K562 (cell line): ENCODE measurements around the gene PITPNC1. TPM values are rescaled to one million over a fixed set of nuclear protein-coding genes. Genes with fewer than 3 reads are reported as not detected.

Source experiments
- ATF7 ChIP-seq: fragments of 450-650 bp; IDR thresholded peaks from 2 replicates; pipeline ENCODE4 v1.7.1; 2014; ENCODE audit warnings: mild to moderate bottlenecking, moderate library complexity
- CBFA2T3 ChIP-seq: fragments of 450-650 bp; IDR thresholded peaks from 2 replicates; pipeline ENCODE4 v1.6.1; 2017
- E2F3 ChIP-seq: fragments of 250-450 bp; sonication (Bioruptor Pico); IDR thresholded peaks from 2 replicates; pipeline ENCODE4 v1.4.0; 2020; ENCODE audit warnings: mild to moderate bottlenecking
- MAFK ChIP-seq: IDR thresholded peaks from 2 replicates; pipeline ENCODE4 v1.6.1; 2011; ENCODE audit warnings: low read length, improper control_type of control experiment
- NR1H2 ChIP-seq: sonication (generic); formaldehyde crosslinking; IDR thresholded peaks from 2 replicates; pipeline ENCODE4 v1.4.0; 2020; ENCODE audit warnings: mild to moderate bottlenecking, missing genetic modification reagents
- PHF8 ChIP-seq: fragments of 200-600 bp; sonication (generic); IDR thresholded peaks from 2 replicates; pipeline ENCODE4 v1.6.1; 2012; ENCODE audit warnings: mixed run types, mild to moderate bottlenecking, inconsistent platforms, low read length, moderate library complexity, borderline replicate concordance
- RAD21 ChIP-seq, 2 experiments: fragments of 250-450 bp in 1 of 2; fragments of 450-650 bp in 1 of 2; sonication (Bioruptor Pico) in 1 of 2; formaldehyde crosslinking in 1 of 2; IDR thresholded peaks in 1 of 2; conservative IDR thresholded peaks in 1 of 2; 2 replicates each; pipeline versions ENCODE4 v1.4.0 to v1.8.0; 2020 to 2022; ENCODE audit warnings: mild to moderate bottlenecking in 2 of 2, moderate library complexity in 1 of 2
- TCFL5 ChIP-seq: fragments of 250-450 bp; sonication (Bioruptor Pico); conservative IDR thresholded peaks from 2 replicates; pipeline ENCODE4 v1.6.1; 2021; ENCODE audit warnings: mild to moderate bottlenecking, moderate library complexity, matching md5 sums
- TEAD4 ChIP-seq, 2 experiments: sonication (generic) in 1 of 2; formaldehyde crosslinking in 1 of 2; IDR thresholded peaks; 2 replicates each; pipeline versions ENCODE4 v1.6.1 to v1.8.0; 2012 to 2022; ENCODE audit warnings: borderline replicate concordance in 1 of 2, inconsistent platforms in 1 of 2, low read length in 1 of 2, mild to moderate bottlenecking in 1 of 2, missing genetic modification reagents in 1 of 2
- ZNF316 ChIP-seq: fragments of 450-650 bp; IDR thresholded peaks from 2 replicates; pipeline ENCODE4 v1.6.1; 2016
- ZNF57 ChIP-seq: fragments of 450-650 bp; formaldehyde crosslinking; IDR thresholded peaks from 2 replicates; pipeline ENCODE4 v1.4.0; 2020; ENCODE audit warnings: mild to moderate bottlenecking, moderate library complexity
- ZNF609 ChIP-seq: sonication (generic); formaldehyde crosslinking; IDR thresholded peaks from 2 replicates; pipeline ENCODE4 v1.8.1; 2023; ENCODE audit warnings: missing genetic modification reagents, mild to moderate bottlenecking, borderline replicate concordance
- ZNF717 ChIP-seq: fragments of 250-450 bp; sonication (Bioruptor Pico); IDR thresholded peaks from 2 replicates; pipeline ENCODE4 v1.5.0; 2021
- polyA plus RNA-seq, 8 experiments: library from polyadenylated mRNA; depleted of rRNA in 4 of 8; stranded (reverse) in 5 of 8; unstranded in 3 of 8; fragments of >200 nt; fragmentation: Nextera tagmentation in 2 of 8; fragmentation: Illumina TruSeq in 1 of 8; extraction: Ambion mirVana in 2 of 8; extraction: Trizol in 1 of 8; gene quantifications; 2 replicates each; pipeline versions ENCODE4 v1.2.1 to v1.2.3, GENCODE V29; 2011 to 2014; ENCODE audit warnings: inconsistent platforms in 1 of 8, missing spikeins in 1 of 8
- total RNA-seq, 7 experiments: library from RNA; depleted of rRNA in 6 of 7; stranded (reverse); fragments of >200 nt in 6 of 7; fragmentation: Illumina TruSeq in 2 of 7; extraction: Trizol in 2 of 7; gene quantifications; 2 replicates each; pipeline versions ENCODE4 v1.2.1 to v1.2.3, GENCODE V29; 2011 to 2021; ENCODE audit warnings: low replicate concordance in 1 of 7
- TF ChIP-seq, protein P1 (sequence below): fragments of 250-450 bp; sonication (Bioruptor Pico); IDR thresholded peaks from 2 replicates; pipeline ENCODE4 v1.6.1; 2021; ENCODE audit warnings: mild to moderate bottlenecking
- TF ChIP-seq, protein P2 (sequence below): sonication (generic); formaldehyde crosslinking; IDR thresholded peaks from 2 replicates; pipeline ENCODE4 v1.4.0; 2020; ENCODE audit warnings: mild to moderate bottlenecking, missing genetic modification reagents
- TF ChIP-seq, protein P3 (sequence below): fragments of 250-450 bp; sonication (Bioruptor Pico); IDR thresholded peaks from 2 replicates; pipeline ENCODE4 v1.8.0; 2022; ENCODE audit warnings: inconsistent platforms, mild to moderate bottlenecking, moderate library complexity, borderline replicate concordance

Gene PITPNC1
- total and polyA plus RNA-seq, 9 of the 15 experiments (the other 6 are each of a cell fraction or from before 2014, with no cell fraction given), result 0.11 to 1.1 (median 0.65) TPM

DNA sequence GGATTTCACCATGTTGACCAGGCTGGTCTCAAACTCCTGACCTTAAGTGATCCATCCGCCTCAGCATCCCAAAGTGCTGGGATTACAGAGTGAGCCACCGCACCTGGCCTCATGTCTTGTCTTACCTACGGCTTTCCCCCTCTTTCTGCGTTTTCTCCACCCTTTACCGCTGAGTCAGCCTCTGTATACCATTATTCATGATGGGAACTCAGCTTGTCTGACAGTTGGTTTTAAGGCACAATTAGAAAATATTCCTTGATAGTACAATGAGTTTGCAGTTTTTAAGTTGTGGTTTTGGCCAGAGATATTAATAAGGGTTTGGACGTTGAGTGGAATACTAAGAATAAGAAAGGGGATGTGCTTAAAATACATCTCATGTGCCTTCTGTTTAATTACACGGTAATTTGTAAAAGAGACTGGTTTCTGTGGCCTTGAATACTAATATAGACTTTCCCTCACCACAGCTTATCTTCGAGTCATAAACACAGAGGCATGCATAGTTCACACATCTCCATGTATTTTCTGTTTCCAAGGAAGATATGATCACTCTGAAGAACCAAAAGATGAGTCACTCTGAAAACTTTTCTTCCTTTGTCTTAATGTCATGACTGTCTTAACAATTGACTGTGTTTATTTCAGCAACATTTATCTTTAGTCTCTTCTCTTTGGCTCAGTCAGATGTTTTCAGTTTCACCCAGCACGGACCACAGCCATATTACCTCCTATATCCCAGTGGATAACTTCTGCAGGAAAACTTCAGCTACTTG is 54.4 kb downstream of the PITPNC1 start (continued):
- TF ChIP-seq ZNF609 (CRISPR knock-in tag) (no peak), ZNF717 (CRISPR knock-in tag) (no peak), PHF8 (no peak), MAFK (peak; percentile 28; the same call in 1 of the 2 replicates), ATF7 (peak; percentile 30; the same call in 1 of the 2 replicates), NR1H2 (CRISPR knock-in tag) (no peak), CBFA2T3 (0 out of 2 replicates have a peak, but pooled peaks have one; percentile 21), ZNF57 (CRISPR knock-in tag) (no peak), E2F3 (no peak), ZNF316 (peak; percentile 87), TEAD4 (IDR thresholded peaks at IDR 0.05; ENCODE audit: low read length) (peak; percentile 37; the same call in 1 of the 2 replicates), TEAD4 (CRISPR knock-in tag; IDR thresholded peaks at IDR 0.05; ENCODE audit: borderline replicate concordance) (no peak), TCFL5 (CRISPR knock-in tag) (no peak), RAD21 (CRISPR knock-in tag; conservative IDR thresholded peaks at IDR 0.05 in 1 of 2, IDR thresholded peaks at IDR 0.05 in 1 of 2) (no peak)
- TF ChIP-seq, protein P1, sequence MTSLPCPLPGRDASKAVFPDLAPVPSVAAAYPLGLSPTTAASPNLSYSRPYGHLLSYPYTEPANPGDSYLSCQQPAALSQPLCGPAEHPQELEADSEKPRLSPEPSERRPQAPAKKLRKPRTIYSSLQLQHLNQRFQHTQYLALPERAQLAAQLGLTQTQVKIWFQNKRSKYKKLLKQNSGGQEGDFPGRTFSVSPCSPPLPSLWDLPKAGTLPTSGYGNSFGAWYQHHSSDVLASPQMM, result no peak
- TF ChIP-seq, protein P2, sequence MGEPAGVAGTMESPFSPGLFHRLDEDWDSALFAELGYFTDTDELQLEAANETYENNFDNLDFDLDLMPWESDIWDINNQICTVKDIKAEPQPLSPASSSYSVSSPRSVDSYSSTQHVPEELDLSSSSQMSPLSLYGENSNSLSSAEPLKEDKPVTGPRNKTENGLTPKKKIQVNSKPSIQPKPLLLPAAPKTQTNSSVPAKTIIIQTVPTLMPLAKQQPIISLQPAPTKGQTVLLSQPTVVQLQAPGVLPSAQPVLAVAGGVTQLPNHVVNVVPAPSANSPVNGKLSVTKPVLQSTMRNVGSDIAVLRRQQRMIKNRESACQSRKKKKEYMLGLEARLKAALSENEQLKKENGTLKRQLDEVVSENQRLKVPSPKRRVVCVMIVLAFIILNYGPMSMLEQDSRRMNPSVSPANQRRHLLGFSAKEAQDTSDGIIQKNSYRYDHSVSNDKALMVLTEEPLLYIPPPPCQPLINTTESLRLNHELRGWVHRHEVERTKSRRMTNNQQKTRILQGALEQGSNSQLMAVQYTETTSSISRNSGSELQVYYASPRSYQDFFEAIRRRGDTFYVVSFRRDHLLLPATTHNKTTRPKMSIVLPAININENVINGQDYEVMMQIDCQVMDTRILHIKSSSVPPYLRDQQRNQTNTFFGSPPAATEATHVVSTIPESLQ, result no peak
- TF ChIP-seq, protein P3, sequence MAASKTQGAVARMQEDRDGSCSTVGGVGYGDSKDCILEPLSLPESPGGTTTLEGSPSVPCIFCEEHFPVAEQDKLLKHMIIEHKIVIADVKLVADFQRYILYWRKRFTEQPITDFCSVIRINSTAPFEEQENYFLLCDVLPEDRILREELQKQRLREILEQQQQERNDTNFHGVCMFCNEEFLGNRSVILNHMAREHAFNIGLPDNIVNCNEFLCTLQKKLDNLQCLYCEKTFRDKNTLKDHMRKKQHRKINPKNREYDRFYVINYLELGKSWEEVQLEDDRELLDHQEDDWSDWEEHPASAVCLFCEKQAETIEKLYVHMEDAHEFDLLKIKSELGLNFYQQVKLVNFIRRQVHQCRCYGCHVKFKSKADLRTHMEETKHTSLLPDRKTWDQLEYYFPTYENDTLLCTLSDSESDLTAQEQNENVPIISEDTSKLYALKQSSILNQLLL (CRISPR knock-in tag), result no peak
